LNCAP (cell line): Measurements from ENCODE around the gene GJB2.

Source experiments
- TF ChIP-seq, protein P1 (sequence below): fragments of 450-650 bp; IDR thresholded peaks from 2 replicates; pipeline ENCODE4 v1.5.1; 2017; ENCODE audit warnings: mild to moderate bottlenecking

The GJB2 gene

DNA sequence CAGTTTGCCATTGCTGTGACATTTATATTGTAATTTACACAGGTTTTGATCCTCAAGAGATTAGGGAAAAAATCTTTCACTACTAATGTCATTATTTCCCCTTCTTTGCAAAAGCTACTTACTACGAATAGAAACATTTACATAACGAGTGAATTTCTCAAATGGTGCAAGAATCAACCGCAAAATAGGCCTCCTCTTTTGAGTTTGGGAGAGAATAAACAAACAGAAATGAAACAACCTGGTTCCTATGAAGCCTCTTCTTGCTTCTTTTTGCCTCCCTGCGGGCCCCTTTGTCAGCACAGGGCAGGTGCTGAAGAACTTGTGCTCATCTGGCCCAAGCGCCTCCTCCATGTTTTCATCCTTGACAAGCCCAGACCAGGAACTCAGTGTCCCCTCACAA, 21.8 kb downstream of the GJB2 start:
- TF ChIP-seq, protein P1, sequence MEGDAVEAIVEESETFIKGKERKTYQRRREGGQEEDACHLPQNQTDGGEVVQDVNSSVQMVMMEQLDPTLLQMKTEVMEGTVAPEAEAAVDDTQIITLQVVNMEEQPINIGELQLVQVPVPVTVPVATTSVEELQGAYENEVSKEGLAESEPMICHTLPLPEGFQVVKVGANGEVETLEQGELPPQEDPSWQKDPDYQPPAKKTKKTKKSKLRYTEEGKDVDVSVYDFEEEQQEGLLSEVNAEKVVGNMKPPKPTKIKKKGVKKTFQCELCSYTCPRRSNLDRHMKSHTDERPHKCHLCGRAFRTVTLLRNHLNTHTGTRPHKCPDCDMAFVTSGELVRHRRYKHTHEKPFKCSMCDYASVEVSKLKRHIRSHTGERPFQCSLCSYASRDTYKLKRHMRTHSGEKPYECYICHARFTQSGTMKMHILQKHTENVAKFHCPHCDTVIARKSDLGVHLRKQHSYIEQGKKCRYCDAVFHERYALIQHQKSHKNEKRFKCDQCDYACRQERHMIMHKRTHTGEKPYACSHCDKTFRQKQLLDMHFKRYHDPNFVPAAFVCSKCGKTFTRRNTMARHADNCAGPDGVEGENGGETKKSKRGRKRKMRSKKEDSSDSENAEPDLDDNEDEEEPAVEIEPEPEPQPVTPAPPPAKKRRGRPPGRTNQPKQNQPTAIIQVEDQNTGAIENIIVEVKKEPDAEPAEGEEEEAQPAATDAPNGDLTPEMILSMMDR, result no peak

DNA sequence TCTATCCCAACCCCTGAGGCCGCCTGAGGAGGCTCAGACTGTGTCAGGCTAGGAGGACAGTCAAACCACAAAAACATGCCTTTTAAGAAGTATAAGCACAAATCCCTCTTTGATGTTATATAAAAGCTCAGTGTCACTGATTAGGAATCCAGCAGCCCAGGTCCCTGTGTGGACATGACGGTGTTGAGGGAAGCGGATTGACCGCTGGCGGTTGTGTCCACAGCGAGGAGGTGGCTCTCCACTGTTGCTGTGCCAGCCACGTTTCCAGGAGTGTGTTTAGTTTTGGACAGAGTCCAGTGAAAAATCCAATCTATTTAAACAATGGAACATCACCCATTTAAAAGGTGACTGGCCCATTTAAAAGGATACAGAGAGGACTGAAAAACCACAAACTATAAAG, 24.3 kb downstream of the GJB2 start:
- TF ChIP-seq, protein P1, result no peak

DNA sequence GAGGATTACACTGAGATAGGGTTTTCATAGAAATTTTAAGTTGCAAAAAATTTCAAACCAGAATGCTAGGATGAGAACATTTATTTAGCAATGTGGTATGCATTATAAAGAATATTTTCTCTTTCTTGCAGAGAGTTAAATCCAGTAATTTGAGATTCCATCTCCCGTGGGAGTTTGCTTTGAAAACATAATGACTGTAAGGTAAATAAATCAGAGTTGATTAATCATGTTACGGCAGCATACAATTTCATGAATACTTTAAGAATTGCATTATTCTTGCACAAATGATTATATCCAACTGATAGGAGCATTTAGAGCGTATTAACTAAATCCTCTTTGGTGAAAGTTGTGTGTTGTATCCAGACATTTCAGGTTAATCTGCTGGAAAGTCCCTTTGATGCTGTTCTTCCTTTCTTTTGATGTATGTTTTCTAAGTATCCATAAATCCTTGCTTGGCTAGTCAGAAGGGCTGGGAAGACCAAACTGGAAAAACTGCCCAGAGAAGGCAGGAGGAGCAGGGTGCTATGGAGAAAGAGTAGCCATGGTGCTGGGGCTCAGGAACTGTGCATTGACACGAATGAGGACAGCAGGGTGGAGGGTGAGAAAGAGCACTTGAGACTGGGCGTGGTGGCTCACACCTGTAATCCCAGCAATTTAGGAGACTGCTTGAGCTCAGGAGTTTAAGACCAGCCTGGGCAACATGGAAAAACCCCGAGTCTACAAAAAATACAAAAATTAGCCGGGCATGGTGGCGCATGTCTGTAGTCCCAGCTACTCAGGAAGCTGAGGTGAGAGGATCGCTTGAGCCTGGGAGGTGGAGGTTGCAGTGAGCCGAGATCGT, 27.1 kb downstream of the GJB2 start:
- TF ChIP-seq, protein P1, result no peak

DNA sequence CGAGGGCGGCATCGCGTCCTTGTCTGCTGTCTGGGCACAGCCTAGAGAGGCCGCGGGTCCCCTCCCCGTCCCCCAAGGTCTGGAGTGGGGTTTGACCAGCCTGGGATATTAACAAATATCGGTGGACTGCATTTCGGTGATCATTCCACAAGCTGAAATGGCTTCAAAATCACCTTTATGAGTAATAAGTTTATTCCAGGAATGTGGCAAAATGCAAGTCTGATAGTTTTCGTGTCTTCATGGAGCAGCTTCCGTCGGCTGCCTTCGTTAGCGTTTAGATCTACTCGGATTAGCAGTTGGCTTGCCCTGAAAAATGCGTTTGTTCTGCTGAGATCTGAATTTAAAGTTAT, 30.8 kb downstream of the GJB2 start:
- TF ChIP-seq, protein P1, result no peak

DNA sequence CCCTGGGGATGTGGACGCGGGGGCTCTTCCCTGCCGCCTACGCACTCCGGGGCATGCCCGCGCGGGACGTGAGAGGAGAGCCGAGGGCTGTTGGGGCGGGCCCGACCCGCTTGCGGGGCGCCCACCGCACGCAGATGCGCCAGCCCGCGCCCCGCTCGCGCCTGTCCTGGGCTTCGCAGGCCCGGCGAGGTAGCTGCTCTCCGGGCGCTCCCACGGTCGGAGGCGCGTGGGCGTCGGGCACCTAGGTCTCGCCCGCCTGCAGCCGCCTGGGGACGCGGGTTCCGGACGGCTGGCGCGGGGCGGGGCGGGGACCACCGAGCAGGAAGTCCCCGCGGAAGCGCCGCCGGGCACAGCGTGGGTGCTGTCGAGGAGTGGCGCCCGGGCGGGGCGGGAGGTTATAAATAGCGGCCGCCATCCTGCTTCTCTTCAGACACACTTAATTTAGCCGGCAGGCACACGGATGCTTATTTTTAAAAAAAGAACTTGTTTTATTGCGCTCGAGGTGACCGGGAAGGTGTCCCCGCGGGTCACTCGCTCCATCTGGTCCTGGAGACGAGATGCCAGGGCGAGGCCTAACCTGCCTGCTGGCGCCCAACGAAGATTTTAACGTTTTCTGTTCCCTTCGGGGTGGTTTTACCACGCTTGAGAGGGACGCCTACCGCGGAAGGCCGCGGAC, 31.3 kb downstream of the GJB2 start:
- TF ChIP-seq, protein P1, result no peak

DNA sequence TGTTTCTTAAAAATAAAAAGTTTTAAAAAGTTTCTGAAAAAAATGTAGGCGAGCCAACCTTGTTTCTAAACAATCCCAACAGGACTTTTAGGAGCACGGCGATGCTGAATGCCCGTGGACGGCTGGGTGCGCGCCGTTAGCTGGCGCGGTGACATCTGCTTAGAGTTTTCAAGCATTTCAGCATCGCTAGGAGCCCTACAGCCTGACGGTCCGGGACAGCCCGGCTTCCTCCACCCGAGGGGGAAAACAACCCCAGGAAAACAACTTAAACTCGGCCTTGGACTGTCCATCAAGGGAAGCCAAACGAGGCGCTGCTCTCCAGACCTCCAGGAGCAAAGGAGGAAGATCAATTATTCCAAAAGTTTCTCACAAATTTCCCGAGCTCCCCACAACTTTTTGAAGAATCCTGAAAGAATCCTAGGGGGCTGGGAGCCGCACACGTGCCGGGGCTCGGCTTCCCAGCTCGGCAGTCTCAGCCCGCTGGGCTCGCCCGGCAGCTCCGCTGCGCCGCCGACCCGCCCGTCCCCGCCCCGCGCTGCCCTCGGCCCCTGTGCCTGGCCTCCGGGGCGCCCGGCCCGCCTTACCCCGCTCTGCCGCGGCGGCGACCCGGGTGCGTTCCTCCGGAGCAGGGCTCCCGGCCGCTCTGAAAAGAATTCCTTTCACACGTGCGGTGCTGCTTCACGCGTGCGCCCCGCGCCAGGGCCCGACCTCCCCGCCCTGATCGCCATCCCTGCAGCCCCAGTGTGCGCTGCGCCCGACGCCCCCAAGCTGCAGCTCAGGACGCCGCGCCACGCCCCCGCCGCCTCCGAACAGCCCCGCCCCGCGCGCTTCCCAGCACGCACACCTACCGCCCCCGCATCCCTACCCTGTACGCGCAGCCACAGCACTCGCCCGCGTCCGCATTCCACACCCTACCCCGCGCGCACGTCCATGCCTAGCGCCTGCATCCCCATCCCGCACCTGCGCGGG, 32.1 kb downstream of the GJB2 start, which contains the start of gene GJA3:
Gene GJA3, minus strand, starts transcription at position 747 of the 969 bp plus-strand sequence. CDS start 17,764 bp downstream, outside the sequence.
- TF ChIP-seq, protein P1, result no peak

DNA sequence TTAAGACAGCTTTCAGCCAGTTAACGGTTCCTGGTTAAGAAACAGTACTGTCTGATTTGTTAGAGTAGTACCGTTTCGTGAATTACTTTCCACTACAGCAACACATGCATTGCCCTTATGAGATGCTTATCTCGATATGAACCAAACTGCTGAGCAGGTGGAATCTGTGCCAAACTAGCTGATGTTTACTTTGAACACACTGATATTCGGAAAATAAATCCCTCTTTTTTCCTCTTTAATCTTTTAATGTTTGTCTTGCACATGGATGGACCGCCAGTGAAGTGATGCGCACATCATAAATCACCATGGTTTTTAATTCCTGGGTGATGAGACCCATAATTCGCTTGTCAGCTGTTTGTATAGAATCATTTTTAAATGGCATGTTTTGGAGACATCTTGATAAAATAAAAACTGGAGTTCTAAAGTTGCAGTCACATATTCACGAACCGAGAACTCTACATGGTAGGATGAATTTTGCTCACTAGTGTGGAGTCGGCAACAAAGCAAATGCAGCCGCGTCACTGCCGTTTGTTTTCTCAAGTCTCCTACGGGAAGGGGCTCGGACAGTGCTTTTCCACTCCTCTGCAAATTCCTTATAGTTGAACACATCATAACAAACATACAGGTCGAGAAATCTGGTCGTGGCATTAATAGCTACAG, 33.0 kb downstream of the GJB2 start:
- TF ChIP-seq, protein P1, result no peak
